Astrocyte of the hippocampus (primary cell): Measurements from ENCODE around the gene CCDC24.

Source experiments
- DNase-seq: peaks from one replicate; pipeline ENCODE4 v3.0.0; 2011; ENCODE audit warnings: low read depth, low spot score

The CCDC24 gene

DNA sequence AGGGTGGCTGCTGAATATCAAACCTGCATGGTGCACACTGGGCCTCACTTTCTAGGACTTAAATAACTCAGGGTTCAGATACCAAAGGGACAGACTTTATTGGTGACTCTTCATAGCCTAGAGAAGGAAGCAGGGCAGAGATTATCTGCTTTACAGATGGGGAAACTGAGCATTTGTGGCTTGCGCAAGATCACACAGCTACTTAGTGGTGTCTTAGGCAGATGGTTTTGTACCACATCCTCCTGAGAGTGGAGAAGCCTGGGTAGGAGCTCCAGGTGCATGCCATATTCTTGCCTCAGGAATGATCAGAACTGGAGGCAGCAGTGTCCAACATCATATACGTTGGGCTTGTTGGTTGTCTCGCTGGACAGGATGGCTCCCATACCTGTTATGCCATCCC, 28.4 kb upstream of the CCDC24 start:
- DNase-seq, result no peak

DNA sequence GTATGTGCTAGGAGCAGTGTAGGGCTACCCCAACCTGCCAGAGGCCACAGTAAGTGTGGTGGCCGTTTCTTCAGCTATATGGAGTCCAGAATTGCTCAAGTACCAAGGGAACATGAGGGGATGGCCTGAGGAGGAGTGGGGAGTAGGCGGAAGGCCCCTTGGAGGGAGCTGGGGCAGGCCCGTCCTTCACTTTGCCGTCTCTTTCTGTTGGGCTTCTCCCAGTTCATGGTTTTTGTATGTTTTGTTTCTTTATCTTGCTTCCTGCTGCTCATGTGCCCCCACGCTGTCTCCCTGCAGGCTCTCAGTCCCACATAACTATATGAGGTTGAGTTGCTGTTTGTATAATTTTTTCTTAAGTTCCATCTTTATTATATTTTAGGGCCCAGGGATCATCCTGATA, 27.5 kb upstream of the CCDC24 start:
- no peak for DNase-seq

GRCh38 chr1:43965316-43965715, 26.1 kb upstream of the CCDC24 start:
- no peak for DNase-seq

- peak; percentile 54 for DNase-seq
Measured at GRCh38 chr1:43968348-43968948, 23.0 kb upstream of the CCDC24 start.

DNA sequence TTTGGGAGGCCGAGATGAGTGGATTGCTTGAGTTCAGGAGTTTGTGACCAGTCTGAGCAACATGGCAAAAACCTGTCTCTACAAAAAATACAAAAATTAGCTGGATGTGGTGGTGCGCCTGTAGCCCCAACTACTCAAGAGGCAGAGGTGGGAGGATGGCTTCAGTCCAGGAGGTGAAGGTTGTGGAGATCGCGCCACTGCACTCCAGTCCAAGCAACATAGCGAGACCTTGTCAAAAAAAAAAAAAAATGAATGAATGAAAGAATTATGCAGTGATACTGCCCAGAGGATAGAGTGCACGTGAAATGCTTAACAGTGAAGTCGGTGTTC, 22.0 kb upstream of the CCDC24 start:
- DNase-seq, result no peak

GRCh38 chr1:43969746-43970466, 21.5 kb upstream of the CCDC24 start, which contains the start of gene DPH2:
Gene DPH2, plus strand, starts transcription at chr1:43970010. Its CDS starts 166 bp downstream, at chr1:43970176.
- DNase-seq, result peak; percentile 99

GRCh38 chr1:43970502-43970901, 20.9 kb upstream of the CCDC24 start:
- no peak for DNase-seq

DNA sequence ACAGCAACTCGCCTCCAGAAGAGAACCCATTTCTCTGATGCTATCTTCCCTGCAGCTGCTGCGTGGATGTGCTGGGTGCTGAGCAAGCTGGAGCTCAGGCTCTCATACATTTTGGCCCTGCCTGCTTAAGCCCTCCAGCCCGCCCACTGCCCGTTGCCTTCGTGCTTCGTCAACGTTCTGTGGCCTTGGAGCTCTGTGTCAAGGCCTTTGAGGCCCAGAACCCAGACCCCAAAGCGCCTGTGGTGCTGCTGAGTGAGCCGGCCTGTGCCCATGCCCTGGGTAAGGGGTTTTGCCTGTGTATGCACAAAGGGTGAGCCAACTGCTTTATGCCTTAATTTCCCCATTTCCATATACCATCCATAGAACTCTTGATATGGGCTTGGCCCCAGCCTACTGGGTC, 20.5 kb upstream of the CCDC24 start:
- no peak for DNase-seq

GRCh38 chr1:43971336-43971980, 19.9 kb upstream of the CCDC24 start:
- no peak for DNase-seq

DNA sequence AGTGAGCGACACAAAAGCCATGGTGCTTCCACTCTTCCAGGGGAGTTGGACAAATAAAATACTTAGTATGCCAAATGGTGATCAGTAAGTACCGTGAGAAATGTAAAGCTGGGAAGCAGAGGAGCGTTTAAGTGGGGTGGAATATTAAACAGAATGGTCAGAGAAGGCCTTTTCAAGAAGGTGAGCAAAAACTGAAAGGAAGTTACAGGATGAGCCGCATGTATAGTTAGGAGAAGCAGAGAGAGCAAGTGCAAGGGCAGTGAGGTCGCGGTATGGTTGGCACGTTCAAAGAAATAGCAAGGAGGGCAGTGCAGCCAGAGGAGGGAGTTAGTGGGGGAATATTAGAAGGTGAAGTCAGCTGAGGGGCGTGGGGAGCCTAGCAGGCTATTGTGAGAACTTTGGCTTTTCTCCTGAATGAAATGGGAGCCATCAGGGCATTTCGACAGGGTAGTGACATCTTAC, 17.4 kb upstream of the CCDC24 start:
- no peak for DNase-seq

DNA sequence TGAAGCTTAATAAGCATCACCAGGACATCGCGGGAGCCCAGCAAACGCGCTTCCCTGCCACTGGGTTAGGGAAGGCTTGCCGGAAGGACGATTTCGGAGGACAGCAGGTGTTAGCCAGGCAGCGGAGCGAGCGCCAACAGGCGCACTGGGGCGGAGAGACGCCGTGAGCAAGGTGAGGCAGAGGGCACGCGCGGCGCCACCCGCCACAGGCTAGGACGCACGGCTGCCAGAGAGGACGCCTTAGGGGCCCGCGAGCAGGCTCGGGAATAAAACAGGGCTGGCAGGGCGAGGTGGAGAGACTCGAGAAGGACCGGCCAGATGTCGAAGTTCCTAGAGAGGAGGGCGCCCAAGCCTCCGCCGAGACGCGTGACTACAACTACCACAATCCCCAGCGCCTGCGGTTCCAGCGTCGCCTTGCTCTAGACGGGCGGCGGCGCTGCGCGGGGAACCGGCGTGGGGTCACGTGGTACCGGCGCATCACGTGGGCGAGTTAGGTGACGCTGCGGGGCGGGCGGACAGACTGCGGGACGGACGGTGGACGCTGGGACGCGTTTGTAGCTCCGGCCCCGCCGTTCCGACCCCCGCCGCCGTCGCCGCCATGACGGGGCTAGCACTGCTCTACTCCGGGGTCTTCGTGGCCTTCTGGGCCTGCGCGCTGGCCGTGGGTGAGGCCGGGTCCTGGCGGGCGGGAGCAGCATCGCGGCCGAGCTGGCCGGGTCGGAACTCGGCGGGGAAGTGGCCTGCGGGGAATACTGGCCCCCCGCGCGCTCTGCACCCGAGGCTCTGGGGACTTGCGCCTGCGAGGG, 16.8 kb upstream of the CCDC24 start, which contains the start of gene ATP6V0B:
TSS of gene ATP6V0B (plus strand) at position 518 of the 806 bp plus-strand sequence. CDS start at position 599, 81 bp downstream.
- DNase-seq, result peak; percentile 98

DNA sequence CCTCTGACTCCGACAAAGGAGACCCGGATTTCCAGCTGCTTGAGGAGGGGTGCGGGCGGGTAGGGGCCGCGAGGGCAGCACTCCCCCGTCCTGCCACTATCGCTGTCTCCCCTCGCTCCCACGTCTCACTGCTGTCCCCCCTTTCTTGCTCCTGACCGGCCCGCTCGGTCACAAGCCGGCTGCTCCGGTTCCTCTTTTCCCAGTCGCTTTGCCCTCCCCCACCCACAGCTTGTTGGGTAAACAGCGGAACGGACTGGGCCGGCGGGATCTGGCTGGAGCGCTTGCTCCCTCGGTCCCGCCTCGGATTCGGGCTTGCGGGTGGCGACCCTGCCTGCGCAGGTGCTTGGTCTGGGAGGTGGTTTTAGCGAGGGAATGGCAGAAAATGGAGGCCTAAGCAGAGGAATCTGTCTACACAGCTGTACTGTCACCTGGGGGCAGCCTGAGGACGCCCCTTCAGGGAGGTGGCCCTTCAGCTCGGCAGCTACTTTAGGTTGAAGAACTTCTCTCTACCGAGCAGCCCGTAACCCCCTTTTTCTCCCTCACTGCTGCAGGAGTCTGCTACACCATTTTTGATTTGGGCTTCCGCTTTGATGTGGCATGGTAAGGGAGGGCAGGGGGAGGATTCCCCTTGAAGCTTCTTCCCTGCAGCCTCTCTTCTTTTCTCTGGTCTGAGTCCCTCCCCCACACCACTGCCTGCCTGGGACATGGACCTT, 16.0 kb upstream of the CCDC24 start:
- peak; percentile 47 for DNase-seq

DNA sequence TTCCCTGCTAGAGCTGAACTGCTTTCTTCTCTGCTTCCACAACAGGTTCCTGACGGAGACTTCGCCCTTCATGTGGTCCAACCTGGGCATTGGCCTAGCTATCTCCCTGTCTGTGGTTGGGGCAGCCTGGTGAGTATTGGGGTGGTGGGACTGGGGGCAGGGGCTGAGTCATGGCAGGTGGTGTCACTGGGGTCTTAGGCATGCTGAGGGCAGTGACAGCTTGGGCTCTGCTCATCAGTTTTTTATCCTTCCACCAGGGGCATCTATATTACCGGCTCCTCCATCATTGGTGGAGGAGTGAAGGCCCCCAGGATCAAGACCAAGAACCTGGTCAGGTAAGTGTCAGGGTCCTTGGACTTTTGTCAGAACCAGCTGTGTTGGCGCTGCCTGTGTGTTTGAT, 15.4 kb upstream of the CCDC24 start:
- no peak for DNase-seq

GRCh38 chr1:43976890-43977289, 14.5 kb upstream of the CCDC24 start:
- DNase-seq, result no peak

GRCh38 chr1:43977376-43978263, 13.8 kb upstream of the CCDC24 start:
- no peak for DNase-seq

- no peak for DNase-seq
Measured at GRCh38 chr1:43978264-43978550, 13.2 kb upstream of the CCDC24 start.

DNA sequence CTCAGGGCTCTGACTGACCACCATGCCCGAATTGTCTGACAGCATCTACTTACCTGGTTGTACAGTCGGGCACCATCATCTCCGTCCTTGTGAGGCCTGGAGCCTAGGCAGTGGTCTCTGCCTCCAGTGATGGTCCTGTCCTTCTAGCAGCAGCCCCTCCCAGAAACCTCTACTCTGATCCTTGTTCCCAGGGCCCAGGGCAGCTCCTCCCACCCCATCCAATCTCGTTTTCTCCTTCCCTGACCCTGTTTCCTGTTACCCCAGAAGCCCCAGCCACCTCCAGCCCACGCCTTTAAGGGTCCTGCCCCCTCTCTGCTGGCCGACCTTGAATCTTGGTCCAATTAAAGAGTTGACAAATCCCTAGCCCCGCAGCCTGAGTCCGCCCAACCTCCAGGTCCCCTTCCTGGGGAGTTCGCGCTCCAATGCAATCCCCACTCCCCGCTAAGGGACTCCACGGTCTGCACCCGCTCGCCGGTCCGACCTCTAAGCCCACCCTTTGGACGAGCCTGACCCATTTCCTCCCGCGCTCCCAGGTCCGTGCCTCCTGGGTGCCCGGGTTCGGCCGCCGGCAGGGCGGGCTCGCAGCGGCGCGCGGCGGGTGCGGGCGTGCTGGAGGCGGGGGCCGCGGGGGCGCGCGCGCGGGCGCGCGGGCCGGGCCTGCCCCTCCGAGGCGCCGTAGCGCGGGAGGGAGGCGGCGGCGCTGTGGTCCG, 12.7 kb upstream of the CCDC24 start, which contains the start of gene B4GALT2:
TSS of gene B4GALT2 (plus strand) at position 660 of the 710 bp plus-strand sequence. CDS start 1,951 bp downstream, outside the sequence.
- peak; percentile 76 for DNase-seq

- DNase-seq, result peak; percentile 27
Measured at GRCh38 chr1:43979261-43979527, 12.2 kb upstream of the CCDC24 start.

DNA sequence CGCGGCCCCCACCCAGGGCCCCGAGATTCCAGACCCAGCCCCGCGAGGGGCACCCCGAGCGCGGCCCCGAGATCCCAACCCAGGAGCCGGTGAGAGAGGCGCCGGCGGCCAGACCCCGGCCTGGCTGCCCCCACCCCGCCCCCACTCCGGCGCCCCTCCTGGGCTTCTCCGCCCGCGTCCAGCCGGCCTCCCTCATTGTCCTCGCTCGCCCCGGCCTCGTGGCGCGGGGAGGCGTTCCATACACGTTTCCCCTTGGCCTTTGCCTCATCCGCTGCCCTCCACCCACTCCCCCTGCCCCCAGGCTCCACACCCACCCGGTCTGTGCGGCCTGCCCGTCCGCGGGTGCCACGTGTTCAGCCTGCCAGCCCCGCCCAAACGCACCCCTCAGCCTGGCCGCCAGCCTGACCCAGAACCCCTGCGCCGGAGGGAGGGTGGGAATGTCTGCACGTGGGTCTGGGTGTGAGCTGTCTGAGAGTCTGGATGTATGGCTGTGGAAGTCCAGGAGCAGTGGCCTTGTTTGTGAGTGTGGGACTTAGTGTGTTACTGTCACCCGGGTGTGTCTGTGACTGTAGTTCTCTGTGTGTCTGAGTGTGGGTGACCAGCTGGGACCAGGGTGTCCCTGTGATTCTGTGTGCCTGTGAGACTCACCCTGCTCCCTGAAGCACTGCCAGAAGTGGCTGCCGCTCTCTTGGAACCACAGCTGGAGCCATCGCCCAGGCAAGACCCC, 11.7 kb upstream of the CCDC24 start:
- DNase-seq, result peak; percentile 75
